ENCODE data around the gene NCCRP1.

- no peak for TF ChIP-seq POLR2A (IDR thresholded peaks at IDR 0.05)
- TF ChIP-seq, protein P1, sequence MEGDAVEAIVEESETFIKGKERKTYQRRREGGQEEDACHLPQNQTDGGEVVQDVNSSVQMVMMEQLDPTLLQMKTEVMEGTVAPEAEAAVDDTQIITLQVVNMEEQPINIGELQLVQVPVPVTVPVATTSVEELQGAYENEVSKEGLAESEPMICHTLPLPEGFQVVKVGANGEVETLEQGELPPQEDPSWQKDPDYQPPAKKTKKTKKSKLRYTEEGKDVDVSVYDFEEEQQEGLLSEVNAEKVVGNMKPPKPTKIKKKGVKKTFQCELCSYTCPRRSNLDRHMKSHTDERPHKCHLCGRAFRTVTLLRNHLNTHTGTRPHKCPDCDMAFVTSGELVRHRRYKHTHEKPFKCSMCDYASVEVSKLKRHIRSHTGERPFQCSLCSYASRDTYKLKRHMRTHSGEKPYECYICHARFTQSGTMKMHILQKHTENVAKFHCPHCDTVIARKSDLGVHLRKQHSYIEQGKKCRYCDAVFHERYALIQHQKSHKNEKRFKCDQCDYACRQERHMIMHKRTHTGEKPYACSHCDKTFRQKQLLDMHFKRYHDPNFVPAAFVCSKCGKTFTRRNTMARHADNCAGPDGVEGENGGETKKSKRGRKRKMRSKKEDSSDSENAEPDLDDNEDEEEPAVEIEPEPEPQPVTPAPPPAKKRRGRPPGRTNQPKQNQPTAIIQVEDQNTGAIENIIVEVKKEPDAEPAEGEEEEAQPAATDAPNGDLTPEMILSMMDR (IDR thresholded peaks at IDR 0.05) = no peak
Observed at GRCh38 chr19:39237200-39238184, 40.7 kb downstream of the NCCRP1 start.
